Panc1 (cell line): ENCODE measurements around the gene SMAP2. TPM values are rescaled to one million over a fixed set of nuclear protein-coding genes. Genes with fewer than 3 reads are reported as not detected.

ENCODE experiments used
- ATAC-seq: fragments of 200-7000 bp; cut with Tn5 transposase; 2 replicates; pipeline ENCODE4 v1.9.1; 2020; ENCODE audit warnings: mild to moderate bottlenecking, moderate library complexity
- BruUV-seq: library from RNA; stranded (reverse); fragments of 400-500 nt; replicated peaks from 2 replicates; lab custom pipeline; 2021; lab: Mats Ljungman, UMichigan
- CTCF ChIA-PET: fragments of 300-600 bp; sonication (Branson Sonifier 250); formaldehyde crosslinking; loops from one replicate; lab custom pipeline; 2022; ENCODE audit warnings: antibody characterized with exemption; lab: Charles Lee
- POLR2A ChIA-PET: fragments of 300-600 bp; sonication (Branson Sonifier 250); formaldehyde crosslinking; loops from one replicate; lab custom pipeline; 2022; ENCODE audit warnings: antibody characterized with exemption; lab: Charles Lee
- DNase-seq: peaks from one replicate; pipeline ENCODE4 v3.0.0-alpha.2; 2010; ENCODE audit warnings: low read depth, low spot score
- H3K27ac ChIP-seq: 2 replicates; pipeline ENCODE4 v1.5.1; 2011; ENCODE audit warnings: mild to moderate bottlenecking, low read length, inconsistent platforms
- H3K27me3 ChIP-seq: fragments of 200-500 bp; sonication (Bioruptor generic); 2 replicates; pipeline ENCODE4 v1.6.0; 2014; ENCODE audit warnings: low read length, inconsistent platforms; ENCODE audit not compliant: control insufficient read depth, insufficient read depth
- H3K36me3 ChIP-seq: fragments of 200-500 bp; sonication (Bioruptor generic); 2 replicates; pipeline ENCODE4 v1.5.1; 2014; ENCODE audit warnings: inconsistent platforms, mild to moderate bottlenecking, low read length, moderate library complexity; ENCODE audit not compliant: control insufficient read depth, insufficient read depth
- H3K4me1 ChIP-seq: 2 replicates; pipeline ENCODE4 v1.5.1; 2011; ENCODE audit warnings: inconsistent platforms, mild to moderate bottlenecking, low read length, moderate library complexity; ENCODE audit not compliant: control insufficient read depth, insufficient read depth
- H3K4me3 ChIP-seq, 2 experiments: 2 replicates each; pipeline ENCODE4 v1.5.1; 2011 to 2012; ENCODE audit warnings: low read depth in 2 of 2, low read length in 2 of 2, mild to moderate bottlenecking in 2 of 2, inconsistent platforms in 1 of 2, moderate library complexity in 1 of 2
- H3K9me3 ChIP-seq: fragments of 200-500 bp; sonication (Bioruptor generic); 2 replicates; pipeline ENCODE4 v1.5.1; 2014; ENCODE audit warnings: low read depth, mild to moderate bottlenecking, inconsistent platforms, low read length, moderate library complexity; ENCODE audit not compliant: control insufficient read depth, insufficient read depth
- POLR2AphosphoS5 ChIP-seq: IDR thresholded peaks from 2 replicates; pipeline ENCODE4 v1.6.1; 2012; ENCODE audit warnings: mild to moderate bottlenecking, low read depth, low read length, moderate library complexity
- SIN3A ChIP-seq: IDR thresholded peaks from 2 replicates; pipeline ENCODE4 v1.6.1; 2012; ENCODE audit warnings: low read depth, mild to moderate bottlenecking, low read length, moderate library complexity, borderline replicate concordance; ENCODE audit not compliant: insufficient read depth
- TCF7L2 ChIP-seq: IDR thresholded peaks from 2 replicates; pipeline ENCODE4 v1.6.1; 2011; ENCODE audit warnings: mild to moderate bottlenecking, low read depth, low read length, inconsistent platforms
- in situ Hi-C: cut with HindIII; loops from 2 replicates; pipeline ENCODE4 v1.10.0; 2016; ENCODE audit warnings: low sequenced_read_pairs, low pct_unique_long_range_greater_than_20kb
- intact Hi-C: fragments of 100-400 bp; cut with micrococcal nuclease; formaldehyde crosslinking; loops from one replicate; pipeline ENCODE4 v1.10.0; 2022; ENCODE audit not compliant: unreplicated experiment
- total RNA-seq: library from RNA; stranded (reverse); gene quantifications from one replicate; pipeline ENCODE4 v1.2.1, GENCODE V29; 2021; ENCODE audit not compliant: unreplicated experiment
- TF ChIP-seq, protein P1 (sequence below), 2 experiments: IDR thresholded peaks; 2 replicates each; pipeline ENCODE4 v1.6.1; 2011 to 2012; ENCODE audit warnings: low read depth in 2 of 2, control low read depth in 1 of 2, low read length in 1 of 2, mild to moderate bottlenecking in 1 of 2, moderate library complexity in 1 of 2; ENCODE audit not compliant: insufficient read depth in 1 of 2
- TF ChIP-seq, protein P2 (sequence below): fragments of 450-650 bp; IDR thresholded peaks from 2 replicates; pipeline ENCODE4 v1.5.1; 2017; ENCODE audit warnings: mild to moderate bottlenecking

SMAP2 gene
- total RNA-seq, 1 experiment from 2014 or later, result 21.5 TPM

DNA sequence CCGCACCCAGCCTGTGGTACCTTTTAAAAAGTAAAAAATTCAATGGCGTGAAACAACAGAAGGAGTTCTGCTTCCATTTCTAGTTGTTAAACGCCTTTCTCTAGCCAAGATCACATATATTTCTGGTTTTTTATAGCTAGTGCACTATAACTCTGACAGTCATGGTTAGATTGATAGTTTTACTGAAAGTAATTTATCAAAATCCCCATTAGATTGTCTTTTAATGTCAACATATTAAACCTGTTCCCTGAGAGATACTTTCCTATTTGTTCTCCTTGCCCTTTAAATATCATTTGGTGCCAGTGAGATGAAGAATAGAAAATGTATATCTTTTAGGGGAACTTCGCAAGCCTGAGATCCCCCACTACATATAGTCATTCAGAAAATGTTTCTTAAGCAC lies 7.3 kb downstream of the SMAP2 start:
- intact Hi-C loops (no loop called here), in situ Hi-C loops (no loop called here)
- DNase-seq (no peak), ATAC-seq (no peak)
- ChIA-PET CTCF (no interaction called here), POLR2A (no interaction called here)
- Histone ChIP-seq H3K4me1 (peaks cover 58% of the 10 kb centered on the region), H3K9me3 (no peaks in the 10 kb centered on the region), H3K27me3 (no peaks in the 10 kb centered on the region), H3K27ac (peak overlapping the region; percentile 57; the same call in 1 of the 2 replicates), H3K4me3 (no peak overlapping the region), H3K36me3 (no peaks in the 10 kb centered on the region)
- BruUV-seq, result no TSS peak
- TF ChIP-seq TCF7L2 (no peak), POLR2AphosphoS5 (no peak), SIN3A (no peak)
- TF ChIP-seq, protein P1, sequence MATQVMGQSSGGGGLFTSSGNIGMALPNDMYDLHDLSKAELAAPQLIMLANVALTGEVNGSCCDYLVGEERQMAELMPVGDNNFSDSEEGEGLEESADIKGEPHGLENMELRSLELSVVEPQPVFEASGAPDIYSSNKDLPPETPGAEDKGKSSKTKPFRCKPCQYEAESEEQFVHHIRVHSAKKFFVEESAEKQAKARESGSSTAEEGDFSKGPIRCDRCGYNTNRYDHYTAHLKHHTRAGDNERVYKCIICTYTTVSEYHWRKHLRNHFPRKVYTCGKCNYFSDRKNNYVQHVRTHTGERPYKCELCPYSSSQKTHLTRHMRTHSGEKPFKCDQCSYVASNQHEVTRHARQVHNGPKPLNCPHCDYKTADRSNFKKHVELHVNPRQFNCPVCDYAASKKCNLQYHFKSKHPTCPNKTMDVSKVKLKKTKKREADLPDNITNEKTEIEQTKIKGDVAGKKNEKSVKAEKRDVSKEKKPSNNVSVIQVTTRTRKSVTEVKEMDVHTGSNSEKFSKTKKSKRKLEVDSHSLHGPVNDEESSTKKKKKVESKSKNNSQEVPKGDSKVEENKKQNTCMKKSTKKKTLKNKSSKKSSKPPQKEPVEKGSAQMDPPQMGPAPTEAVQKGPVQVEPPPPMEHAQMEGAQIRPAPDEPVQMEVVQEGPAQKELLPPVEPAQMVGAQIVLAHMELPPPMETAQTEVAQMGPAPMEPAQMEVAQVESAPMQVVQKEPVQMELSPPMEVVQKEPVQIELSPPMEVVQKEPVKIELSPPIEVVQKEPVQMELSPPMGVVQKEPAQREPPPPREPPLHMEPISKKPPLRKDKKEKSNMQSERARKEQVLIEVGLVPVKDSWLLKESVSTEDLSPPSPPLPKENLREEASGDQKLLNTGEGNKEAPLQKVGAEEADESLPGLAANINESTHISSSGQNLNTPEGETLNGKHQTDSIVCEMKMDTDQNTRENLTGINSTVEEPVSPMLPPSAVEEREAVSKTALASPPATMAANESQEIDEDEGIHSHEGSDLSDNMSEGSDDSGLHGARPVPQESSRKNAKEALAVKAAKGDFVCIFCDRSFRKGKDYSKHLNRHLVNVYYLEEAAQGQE (IDR thresholded peaks at IDR 0.05; ENCODE audit: insufficient read depth in 1 of 2, low read depth in 2 of 2, low read length in 1 of 2), result no peak
- TF ChIP-seq, protein P2, sequence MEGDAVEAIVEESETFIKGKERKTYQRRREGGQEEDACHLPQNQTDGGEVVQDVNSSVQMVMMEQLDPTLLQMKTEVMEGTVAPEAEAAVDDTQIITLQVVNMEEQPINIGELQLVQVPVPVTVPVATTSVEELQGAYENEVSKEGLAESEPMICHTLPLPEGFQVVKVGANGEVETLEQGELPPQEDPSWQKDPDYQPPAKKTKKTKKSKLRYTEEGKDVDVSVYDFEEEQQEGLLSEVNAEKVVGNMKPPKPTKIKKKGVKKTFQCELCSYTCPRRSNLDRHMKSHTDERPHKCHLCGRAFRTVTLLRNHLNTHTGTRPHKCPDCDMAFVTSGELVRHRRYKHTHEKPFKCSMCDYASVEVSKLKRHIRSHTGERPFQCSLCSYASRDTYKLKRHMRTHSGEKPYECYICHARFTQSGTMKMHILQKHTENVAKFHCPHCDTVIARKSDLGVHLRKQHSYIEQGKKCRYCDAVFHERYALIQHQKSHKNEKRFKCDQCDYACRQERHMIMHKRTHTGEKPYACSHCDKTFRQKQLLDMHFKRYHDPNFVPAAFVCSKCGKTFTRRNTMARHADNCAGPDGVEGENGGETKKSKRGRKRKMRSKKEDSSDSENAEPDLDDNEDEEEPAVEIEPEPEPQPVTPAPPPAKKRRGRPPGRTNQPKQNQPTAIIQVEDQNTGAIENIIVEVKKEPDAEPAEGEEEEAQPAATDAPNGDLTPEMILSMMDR, result no peak

DNA sequence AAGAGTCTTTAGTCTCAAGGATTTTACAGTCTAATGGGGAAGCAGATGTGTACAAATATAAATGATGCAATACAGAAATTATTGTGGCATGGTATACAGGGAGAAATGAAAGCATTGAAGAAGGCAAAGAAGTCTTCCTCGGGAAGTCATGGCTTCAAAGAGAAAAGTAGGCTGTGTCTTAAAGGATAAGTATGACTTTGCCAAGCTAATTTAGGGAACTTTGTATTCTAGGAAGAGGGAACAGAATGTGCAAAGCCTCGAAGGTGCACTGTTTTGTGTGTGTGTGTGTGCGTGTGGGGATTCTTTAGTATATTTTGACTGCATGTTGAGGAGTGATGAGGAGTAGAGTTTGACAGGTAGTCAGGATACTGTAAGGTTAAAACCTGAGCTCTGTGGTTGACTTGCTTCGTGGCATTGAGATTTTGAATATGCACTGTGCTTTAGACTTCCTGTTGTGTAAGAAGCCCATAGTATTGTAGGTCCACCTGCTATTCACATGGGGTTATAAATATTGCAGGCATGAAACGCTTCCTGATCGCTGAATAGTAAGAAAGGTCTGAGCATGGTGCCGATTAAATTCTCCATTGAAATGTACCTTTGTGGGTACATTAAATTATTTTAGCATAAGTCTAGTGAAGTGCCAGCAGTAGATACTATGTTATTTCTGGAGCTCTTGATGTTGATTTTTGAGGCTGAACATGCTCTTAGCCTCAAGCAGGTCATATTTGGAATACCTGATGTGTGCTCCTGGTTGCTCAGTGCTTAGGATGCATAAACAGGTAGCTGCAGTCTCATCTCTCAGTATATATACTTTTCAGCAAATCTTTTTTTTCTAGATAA lies 8.0 kb downstream of the SMAP2 start:
- TF ChIP-seq POLR2AphosphoS5, result no peak
- TF ChIP-seq SIN3A, result no peak
- TF ChIP-seq, protein P1 (IDR thresholded peaks at IDR 0.05; ENCODE audit: insufficient read depth in 1 of 2, low read depth in 2 of 2, low read length in 1 of 2), result no peak
- TF ChIP-seq, protein P2, result no peak
- TF ChIP-seq TCF7L2, result no peak
- intact Hi-C loops (no loop called here), in situ Hi-C loops (no loop called here)
- peak overlapping the region; percentile 57; the same call in 1 of the 2 replicates for H3K27ac ChIP-seq
- peak overlapping the region in 1 of 2 experiments; percentile 7; a peak in 1 of 4 replicates for H3K4me3 ChIP-seq
- DNase-seq, result no peak
- ATAC-seq, result no peak
- ChIA-PET CTCF (no interaction called here), POLR2A (no interaction called here)
- H3K36me3 ChIP-seq, result no peaks in the 10 kb centered on the region
- peaks cover 63% of the 10 kb centered on the region for H3K4me1 ChIP-seq
- BruUV-seq, result no TSS peak
- no peaks in the 10 kb centered on the region for H3K27me3 ChIP-seq
- no peaks in the 10 kb centered on the region for H3K9me3 ChIP-seq
